ENCODE measurements around the gene HMOX1.

The HMOX1 gene

GRCh38 chr22:35379146-35379993, 1.5 kb upstream of the HMOX1 start:
- no peak overlapping the region for H3K4me3 ChIP-seq (ENCODE audit: low read depth, low read length)
- CTCF ChIA-PET, result interaction anchor here (0.6 to 2.5 kb wide), 4 partner anchors 29 to 242 kb away, joined by 3 to 8 read pairs (median 4); no protein-coding TSS in a partner anchor
- DNase-seq (ENCODE audit: low read depth, low spot score), result no peak
- no peak for TF ChIP-seq CTCF (IDR thresholded peaks at IDR 0.05; ENCODE audit: insufficient read depth, low read length, missing control alignments)
- POLR2A ChIA-PET, result interaction anchor here (0.7 to 1.4 kb wide), 2 partner anchors 7 to 44 kb away, joined by 3 to 6 read pairs; no protein-coding TSS in a partner anchor

GRCh38 chr22:35380013-35380412, 883 bp upstream of the HMOX1 start:
- no peak for TF ChIP-seq CTCF (IDR thresholded peaks at IDR 0.05; ENCODE audit: insufficient read depth, low read length, missing control alignments)
- ChIA-PET POLR2A (interaction anchor here (0.7 to 1.4 kb wide), 4 partner anchors 8 to 460 kb away, joined by 3 to 6 read pairs (median 4); no protein-coding TSS in a partner anchor), CTCF (interaction anchor here (0.8 to 2.5 kb wide), 6 partner anchors 10 to 51 kb away, joined by 3 to 8 read pairs (median 4); no protein-coding TSS in a partner anchor)
- no peak for DNase-seq (ENCODE audit: low read depth, low spot score)
- no peak overlapping the region for H3K4me3 ChIP-seq (ENCODE audit: low read depth, low read length)

GRCh38 chr22:35381424-35382009, 621 bp downstream of the HMOX1 start:
- ChIA-PET POLR2A (interaction anchor here (0.8 kb wide), 1 partner anchor 9 kb away, joined by 3 read pairs; no protein-coding TSS in a partner anchor), CTCF (interaction anchor here (0.6 to 2.5 kb wide), 3 partner anchors 8 to 249 kb away, joined by 4 to 8 read pairs (median 5); no protein-coding TSS in a partner anchor)
- peak overlapping the region; percentile 87 for H3K4me3 ChIP-seq (ENCODE audit: low read depth, low read length)
- no peak for DNase-seq (ENCODE audit: low read depth, low spot score)
- TF ChIP-seq CTCF (IDR thresholded peaks at IDR 0.05; ENCODE audit: insufficient read depth, low read length, missing control alignments), result no peak

GRCh38 chr22:35383679-35384071, 2.8 kb downstream of the HMOX1 start:
- POLR2A ChIA-PET, result interaction anchor here (0.6 kb wide), 1 partner anchor 10 kb away, joined by 3 read pairs; no protein-coding TSS in a partner anchor
- no peak overlapping the region for H3K4me3 ChIP-seq (ENCODE audit: low read depth, low read length)
- TF ChIP-seq CTCF (IDR thresholded peaks at IDR 0.05; ENCODE audit: insufficient read depth, low read length, missing control alignments), result no peak
- CTCF ChIA-PET, result interaction anchor here (0.9 to 1.8 kb wide), 4 partner anchors 33 to 243 kb away, joined by 3 to 4 read pairs (median 3); no protein-coding TSS in a partner anchor
- DNase-seq (ENCODE audit: low read depth, low spot score), result no peak

GRCh38 chr22:35384527-35384926, 3.6 kb downstream of the HMOX1 start:
- no peak for TF ChIP-seq CTCF (IDR thresholded peaks at IDR 0.05; ENCODE audit: insufficient read depth, low read length, missing control alignments)
- no peak overlapping the region for H3K4me3 ChIP-seq (ENCODE audit: low read depth, low read length)
- CTCF ChIA-PET, result interaction anchor here (0.9 to 1.8 kb wide), 4 partner anchors 14 to 237 kb away, joined by 3 to 7 read pairs (median 4); no protein-coding TSS in a partner anchor
- POLR2A ChIA-PET, result no interaction called here
- DNase-seq (ENCODE audit: low read depth, low spot score), result no peak

All from AG04449 (cell line).